ENCODE measurements around the gene KCNAB2.

- TF ChIP-seq CTCF (IDR thresholded peaks at IDR 0.05) (no peak), POLR2A (IDR thresholded peaks at IDR 0.05) (no peak), POLR2AphosphoS5 (IDR thresholded peaks at IDR 0.05) (no peak)
These were observed 75.3 kb downstream of the KCNAB2 start for GRCh38 chr1:6121021-6121421.
